B cell (primary cell): ENCODE measurements around the gene TMED7.

Source experiments
- CTCF ChIP-seq: fragments of 200-600 bp; IDR thresholded peaks from one replicate; pipeline ENCODE4 v1.8.0; 2022; ENCODE audit warnings: antibody characterized with exemption, mild to moderate bottlenecking
- EZH2 ChIP-seq: IDR thresholded peaks from 2 replicates; pipeline ENCODE4 v1.6.1; 2012; ENCODE audit warnings: borderline replicate concordance, low read depth, mild to moderate bottlenecking, moderate library complexity, low read length; ENCODE audit not compliant: insufficient read depth, poor library complexity, severe bottlenecking

- TF ChIP-seq CTCF (no peak), EZH2 (no peak)
These were observed 30.6 kb upstream of the TMED7 start for GRCh38 chr5:115656404-115656803.
